ENCODE data around the gene KLHL15.

KLHL15 gene

DNA sequence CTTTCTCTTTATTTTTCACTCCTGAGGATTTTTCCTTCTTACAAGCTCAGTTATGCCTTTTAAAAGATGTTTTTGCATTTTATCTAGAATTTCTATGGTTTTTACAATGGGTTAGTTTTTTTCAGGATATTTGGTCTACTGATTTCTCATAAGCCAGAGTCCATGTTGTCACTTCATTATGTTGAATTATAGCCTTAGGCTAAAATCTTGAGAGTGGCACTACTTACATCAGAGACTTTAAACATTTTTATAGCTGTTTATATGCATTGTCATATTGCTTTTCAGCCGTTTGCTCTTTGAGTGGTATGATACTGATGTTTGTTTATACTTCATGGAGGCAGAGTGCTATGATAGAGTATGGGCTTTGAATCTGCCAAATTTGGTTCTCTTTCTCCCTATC lies 82.8 kb downstream of the KLHL15 start:
- no peak for DNase-seq

DNA sequence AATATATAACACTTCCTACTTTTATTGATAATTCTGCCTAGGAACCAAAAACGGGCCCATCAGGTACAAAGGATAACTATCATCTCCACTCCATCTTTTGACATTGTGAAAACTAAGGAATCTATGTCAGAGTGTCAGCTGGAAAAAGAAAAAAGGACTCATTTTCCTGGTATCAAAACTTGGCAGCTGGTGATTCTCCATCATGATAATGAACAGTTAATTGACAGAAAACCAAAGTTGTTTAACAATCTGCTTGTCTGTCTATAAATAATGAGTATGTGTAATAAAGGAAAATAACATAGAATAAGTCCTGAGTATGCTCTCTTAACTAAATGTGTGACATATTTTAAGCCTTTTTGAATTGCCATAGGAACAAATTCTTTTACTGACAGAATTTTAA lies 87.8 kb downstream of the KLHL15 start:
- DNase-seq = no peak

DNA sequence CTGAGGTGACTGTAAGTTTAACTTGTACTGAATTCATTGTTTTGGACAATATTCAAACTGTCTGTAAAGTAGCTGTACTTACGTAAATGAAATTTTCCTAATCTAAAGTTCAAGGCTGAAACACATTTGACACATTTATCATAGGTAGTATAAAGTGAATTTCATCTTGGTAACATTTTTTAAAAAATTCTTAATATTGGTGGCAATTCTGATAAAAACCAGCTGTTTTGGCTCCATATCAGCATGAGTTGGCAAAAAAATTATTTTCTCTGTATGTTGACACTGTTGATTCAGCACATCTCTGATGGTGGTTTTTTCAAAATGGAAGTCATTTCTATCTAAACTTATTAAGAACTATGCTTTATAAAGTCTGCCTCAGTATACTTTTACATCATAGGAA lies 88.3 kb downstream of the KLHL15 start:
- DNase-seq = no peak

DNA sequence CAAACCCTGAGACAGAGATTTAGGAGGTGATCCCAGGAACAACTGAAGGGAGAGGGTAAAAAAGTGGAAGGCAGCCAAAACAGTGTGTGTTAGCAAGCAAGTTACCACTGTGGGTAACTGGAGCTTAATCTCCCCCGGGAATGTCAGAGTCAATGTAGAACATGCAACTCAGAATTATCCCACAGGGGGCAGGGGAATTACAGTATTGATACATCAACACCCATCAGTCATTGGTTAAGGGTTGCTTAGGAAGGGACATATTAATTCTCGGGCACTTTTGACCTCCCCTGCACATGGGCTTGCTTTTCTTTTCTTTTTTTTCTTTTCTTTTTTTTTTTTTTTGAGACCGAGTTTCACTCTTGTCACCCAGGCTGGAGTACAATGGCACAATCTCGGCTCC lies 89.9 kb downstream of the KLHL15 start:
- DNase-seq = no peak

DNA sequence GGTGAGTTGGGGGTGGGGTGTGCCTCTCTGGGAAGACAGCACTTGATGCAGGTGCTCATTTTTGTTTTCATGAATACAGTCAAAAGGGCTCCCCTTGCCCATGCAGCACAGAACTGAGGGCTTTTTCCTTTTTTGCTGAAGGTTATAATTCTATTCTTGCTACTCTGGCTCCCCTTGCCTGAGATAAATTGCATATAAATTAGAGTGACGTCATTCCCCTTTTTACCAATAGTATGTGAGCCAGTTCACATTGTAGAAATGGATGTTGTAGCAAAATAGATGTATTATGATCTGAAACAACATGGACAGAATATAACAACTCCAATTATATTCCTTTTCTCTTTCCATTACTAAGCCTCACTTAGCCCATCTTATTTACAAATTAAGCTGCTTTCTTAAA lies 90.8 kb downstream of the KLHL15 start:
- no peak for DNase-seq

DNA sequence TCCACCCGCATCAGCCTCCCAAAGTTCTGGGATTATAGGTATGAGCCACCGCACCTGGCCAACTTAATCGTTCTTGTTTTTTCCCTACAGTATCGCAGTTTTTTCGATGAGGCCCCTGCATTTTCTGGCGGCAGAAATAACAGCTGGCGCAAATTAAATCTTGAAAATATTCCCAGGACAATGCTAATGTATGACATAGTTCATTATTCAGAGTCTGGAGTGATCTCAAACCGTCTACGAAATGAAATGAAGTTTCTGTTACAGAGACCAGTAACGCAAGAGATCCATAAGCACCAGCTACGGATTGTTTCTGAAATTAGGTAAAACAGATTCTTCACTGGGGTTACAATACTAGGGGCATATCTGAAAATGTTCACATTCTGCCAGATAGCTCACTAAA lies 91.9 kb downstream of the KLHL15 start:
- DNase-seq = no peak

All from NCI-H1092 (cell line).